Mesangial cell (primary cell): Measurements from ENCODE around the gene PAPOLG. TPM values are rescaled to one million over a fixed set of nuclear protein-coding genes. Genes with fewer than 3 reads are reported as not detected.

Experiments
- total RNA-seq: library from RNA; depleted of rRNA; stranded (reverse); fragments of >200 nt; gene quantifications from 2 replicates; pipeline ENCODE4 v1.2.3, GENCODE V29; 2015

The PAPOLG gene
- total RNA-seq, result 6.2 and 7.4 TPM in 2 replicates

GRCh38 chr2:60756097-60757087, at the start of gene PAPOLG:
Gene PAPOLG, plus strand, starts transcription at chr2:60756268. Its CDS starts 211 bp downstream, at chr2:60756479.

Other genes with a start within 250 kb of the PAPOLG start
- gene BCL11A, start 202.6 kb upstream of the PAPOLG start, total RNA-seq, result 3.6 and 5.6 TPM in 2 replicates
- gene REL, start 125.3 kb downstream of the PAPOLG start, total RNA-seq, result 2.4 and 4.3 TPM in 2 replicates